Progenitor cell of endocrine pancreas (in vitro differentiated cells): ENCODE data around the gene MYH14. TPM values are rescaled to one million over a fixed set of nuclear protein-coding genes. Genes with fewer than 3 reads are reported as not detected.

Experiments
- DNase-seq: peaks from one replicate; pipeline ENCODE4 v3.0.0; 2021; ENCODE audit warnings: low spot score; ENCODE audit not compliant: unreplicated experiment
- H3K27ac Mint-ChIP-seq: 2 replicates; pipeline ENCODE4 v1.8.0; 2021; ENCODE audit warnings: mild to moderate bottlenecking, moderate library complexity, mixed read lengths
- H3K27me3 Mint-ChIP-seq: 2 replicates; pipeline ENCODE4 v1.8.0; 2021; ENCODE audit warnings: mixed read lengths
- H3K36me3 Mint-ChIP-seq: 2 replicates; pipeline ENCODE4 v1.8.0; 2022; ENCODE audit warnings: mixed read lengths; ENCODE audit not compliant: insufficient read depth
- H3K4me1 Mint-ChIP-seq: 2 replicates; pipeline ENCODE4 v1.8.0; 2021; ENCODE audit warnings: low read depth, mixed read lengths
- H3K4me3 Mint-ChIP-seq: 2 replicates; pipeline ENCODE4 v1.8.0; 2021; ENCODE audit warnings: low read depth, mild to moderate bottlenecking, moderate library complexity, mixed read lengths
- H3K9me3 Mint-ChIP-seq: 2 replicates; pipeline ENCODE4 v1.8.0; 2021; ENCODE audit warnings: low read depth, mixed read lengths
- CTCF ChIP-seq: fragments of 200-600 bp; sonication (generic); IDR thresholded peaks from one replicate; pipeline ENCODE4 v1.5.0; 2021; ENCODE audit warnings: antibody characterized with exemption, mild to moderate bottlenecking; ENCODE audit not compliant: unreplicated experiment
- total RNA-seq: library from RNA; stranded (reverse); gene quantifications from 2 replicates; pipeline ENCODE4 v1.2.1, GENCODE V29; 2021

MYH14 gene
- total RNA-seq, 1 donor from 2014 or later, result 65.9 TPM

GRCh38 chr19:50285833-50286232 lies 82.4 kb downstream of the MYH14 start:
- peaks cover 62% of the 10 kb centered on the region for H3K36me3 Mint-ChIP-seq
- TF ChIP-seq CTCF, result no peak
- no peaks in the 10 kb centered on the region for H3K27me3 Mint-ChIP-seq
- no peak overlapping the region for H3K4me3 Mint-ChIP-seq
- DNase-seq, result no peak
- H3K27ac Mint-ChIP-seq, result no peak overlapping the region
- peaks cover 11% of the 10 kb centered on the region for H3K9me3 Mint-ChIP-seq
- no peaks in the 10 kb centered on the region for H3K4me1 Mint-ChIP-seq

- Mint-ChIP-seq H3K27ac (no peak overlapping the region), H3K4me3 (no peak overlapping the region), H3K27me3 (no peaks in the 10 kb centered on the region), H3K9me3 (peaks cover 11% of the 10 kb centered on the region), H3K4me1 (no peaks in the 10 kb centered on the region), H3K36me3 (peaks cover 58% of the 10 kb centered on the region)
- TF ChIP-seq CTCF, result no peak
- no peak for DNase-seq
Measured at GRCh38 chr19:50286443-50286842, 83.0 kb downstream of the MYH14 start.

DNA sequence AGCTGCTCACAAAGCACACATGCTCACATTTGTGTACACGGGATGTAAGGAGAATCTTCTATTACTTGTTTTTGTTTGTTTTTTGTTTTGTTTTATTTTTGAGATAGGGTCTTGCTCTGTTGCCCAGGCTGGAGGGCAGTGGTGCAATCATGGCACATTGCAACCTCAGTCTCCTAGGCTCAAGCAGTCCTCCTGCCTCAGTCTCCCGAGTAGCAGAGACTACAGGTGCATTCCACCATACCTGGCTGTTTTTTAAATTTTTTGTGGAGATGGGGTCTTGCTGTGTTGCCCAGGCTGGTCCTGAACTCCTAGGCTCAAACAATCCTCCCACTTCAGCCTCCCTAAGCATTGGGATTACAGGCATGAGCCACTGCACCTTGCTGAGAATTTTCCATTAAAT lies 83.9 kb downstream of the MYH14 start:
- peaks cover 58% of the 10 kb centered on the region for H3K36me3 Mint-ChIP-seq
- no peak for DNase-seq
- H3K4me1 Mint-ChIP-seq, result no peaks in the 10 kb centered on the region
- TF ChIP-seq CTCF, result no peak
- H3K27me3 Mint-ChIP-seq, result no peaks in the 10 kb centered on the region
- H3K9me3 Mint-ChIP-seq, result peaks cover 11% of the 10 kb centered on the region
- H3K27ac Mint-ChIP-seq, result peak overlapping the region; percentile 46
- H3K4me3 Mint-ChIP-seq, result no peak overlapping the region

GRCh38 chr19:50288954-50289353 lies 85.5 kb downstream of the MYH14 start:
- no peaks in the 10 kb centered on the region for H3K27me3 Mint-ChIP-seq
- no peak for TF ChIP-seq CTCF
- H3K9me3 Mint-ChIP-seq, result peaks cover 11% of the 10 kb centered on the region
- H3K4me1 Mint-ChIP-seq, result no peaks in the 10 kb centered on the region
- no peak overlapping the region for H3K27ac Mint-ChIP-seq
- no peak overlapping the region for H3K4me3 Mint-ChIP-seq
- peaks cover 56% of the 10 kb centered on the region for H3K36me3 Mint-ChIP-seq
- DNase-seq, result no peak

DNA sequence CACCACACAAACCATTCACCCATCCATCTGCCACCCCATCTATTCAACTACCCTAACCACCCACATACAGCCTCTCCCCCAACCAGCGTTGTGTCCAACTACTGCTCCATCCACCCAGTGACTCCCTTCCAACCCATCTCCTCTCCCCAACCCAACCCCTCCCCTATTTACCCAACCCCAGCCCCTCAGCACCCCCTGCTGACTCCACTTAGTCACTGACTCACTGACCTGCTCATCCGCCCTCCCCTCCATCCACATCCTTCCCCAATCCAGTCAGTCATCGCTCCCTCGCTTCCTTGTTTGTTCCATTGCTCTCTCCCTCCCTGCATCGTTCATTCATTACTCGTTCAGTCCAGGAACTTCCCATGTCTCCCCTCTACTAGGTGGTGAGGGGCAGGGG lies 86.6 kb downstream of the MYH14 start:
- Mint-ChIP-seq H3K36me3 (peaks cover 55% of the 10 kb centered on the region), H3K4me1 (no peaks in the 10 kb centered on the region), H3K27me3 (no peaks in the 10 kb centered on the region), H3K4me3 (no peak overlapping the region), H3K27ac (no peak overlapping the region), H3K9me3 (peaks cover 10% of the 10 kb centered on the region)
- no peak for TF ChIP-seq CTCF
- no peak for DNase-seq
